PC-9 (cell line): ENCODE data around the gene MGAT1. TPM values are rescaled to one million over a fixed set of nuclear protein-coding genes. Genes with fewer than 3 reads are reported as not detected.
"Not testable (repeated sequence)": the region's sequence is repeated elsewhere in the genome, so short reads cannot be mapped to it uniquely, and the experiment has no call there.

Experiments used
- BruUV-seq: library from RNA; stranded (reverse); fragments of 400-500 nt; replicated peaks from 2 replicates; lab custom pipeline; 2021; lab: Mats Ljungman, UMichigan
- CTCF ChIA-PET: fragments of 300-600 bp; sonication (Branson Sonifier 250); formaldehyde crosslinking; loops from one replicate; lab custom pipeline; 2022; ENCODE audit warnings: antibody characterized with exemption; lab: Charles Lee
- POLR2A ChIA-PET: fragments of 300-600 bp; sonication (Branson Sonifier 250); formaldehyde crosslinking; loops from one replicate; lab custom pipeline; 2022; ENCODE audit warnings: antibody characterized with exemption; ENCODE audit not compliant: unreplicated experiment; lab: Charles Lee
- DNase-seq, 2 experiments: peaks; one replicate each; pipeline versions ENCODE4 v3.0.0 to v3.0.0-alpha.2; 2015 to 2022; ENCODE audit warnings: mixed read lengths in 1 of 2
- H2AFZ ChIP-seq: fragments of 200-600 bp; sonication (generic); 2 replicates; pipeline ENCODE4 v1.8.1; 2017; ENCODE audit warnings: antibody characterized with exemption
- H3F3A ChIP-seq: fragments of 200-600 bp; sonication (generic); 2 replicates; pipeline ENCODE4 v1.8.1; 2017; ENCODE audit warnings: antibody characterized with exemption, mild to moderate bottlenecking, low read depth; ENCODE audit not compliant: insufficient read depth
- H3K27ac ChIP-seq: fragments of 200-600 bp; sonication (generic); 2 replicates; pipeline ENCODE4 v1.6.1; 2016; ENCODE audit warnings: mixed run types
- H3K27me3 ChIP-seq: fragments of 200-600 bp; sonication (generic); 2 replicates; pipeline ENCODE4 v1.6.1; 2016; ENCODE audit warnings: low read depth, mixed run types; ENCODE audit not compliant: insufficient read depth
- H3K36me3 ChIP-seq: fragments of 200-600 bp; sonication (generic); 2 replicates; pipeline ENCODE4 v1.6.1; 2016; ENCODE audit warnings: low read depth, mixed run types
- H3K4me1 ChIP-seq: fragments of 200-600 bp; sonication (generic); replicated peaks from 2 replicates; pipeline ENCODE4 v1.6.1; 2016; ENCODE audit warnings: mixed run types; ENCODE audit not compliant: insufficient read depth
- H3K4me2 ChIP-seq: fragments of 200-600 bp; sonication (generic); 2 replicates; pipeline ENCODE4 v1.6.1; 2017; ENCODE audit warnings: mixed run types
- H3K4me3 ChIP-seq: fragments of 200-600 bp; sonication (generic); 2 replicates; pipeline ENCODE4 v1.6.1; 2016; ENCODE audit warnings: mixed run types
- H3K79me2 ChIP-seq: fragments of 200-600 bp; sonication (generic); 2 replicates; pipeline ENCODE4 v1.6.1; 2017; ENCODE audit warnings: low read depth, mixed run types
- H3K9me2 ChIP-seq: fragments of 200-600 bp; sonication (generic); 2 replicates; pipeline ENCODE4 v1.8.1; 2017; ENCODE audit warnings: mild to moderate bottlenecking; ENCODE audit not compliant: insufficient read depth
- H3K9me3 ChIP-seq: fragments of 200-600 bp; sonication (generic); 2 replicates; pipeline ENCODE4 v1.8.1; 2016; ENCODE audit warnings: low read depth; ENCODE audit not compliant: insufficient read depth
- H4K20me1 ChIP-seq: fragments of 200-600 bp; sonication (generic); 2 replicates; pipeline ENCODE4 v1.8.1; 2017; ENCODE audit not compliant: insufficient read depth
- EZH2 ChIP-seq: fragments of 200-600 bp; sonication (generic); IDR thresholded peaks from 2 replicates; pipeline ENCODE4 v1.8.0; 2017; ENCODE audit warnings: antibody characterized with exemption, low read depth
- intact Hi-C: fragments of 100-400 bp; cut with micrococcal nuclease; formaldehyde crosslinking; loops from one replicate; pipeline ENCODE4 v1.10.0; 2022; ENCODE audit not compliant: unreplicated experiment
- total RNA-seq: library from RNA; stranded (reverse); gene quantifications from 2 replicates; pipeline ENCODE4 v1.2.3, GENCODE V29; 2021
- TF ChIP-seq, protein P1 (sequence below): fragments of 200-600 bp; sonication (generic); conservative IDR thresholded peaks from 2 replicates; pipeline ENCODE4 v1.6.1; 2017; ENCODE audit warnings: mixed run types, antibody characterized with exemption, mild to moderate bottlenecking, moderate library complexity

MGAT1 gene
- total RNA-seq, 1 experiment from 2014 or later = 103 TPM

DNA sequence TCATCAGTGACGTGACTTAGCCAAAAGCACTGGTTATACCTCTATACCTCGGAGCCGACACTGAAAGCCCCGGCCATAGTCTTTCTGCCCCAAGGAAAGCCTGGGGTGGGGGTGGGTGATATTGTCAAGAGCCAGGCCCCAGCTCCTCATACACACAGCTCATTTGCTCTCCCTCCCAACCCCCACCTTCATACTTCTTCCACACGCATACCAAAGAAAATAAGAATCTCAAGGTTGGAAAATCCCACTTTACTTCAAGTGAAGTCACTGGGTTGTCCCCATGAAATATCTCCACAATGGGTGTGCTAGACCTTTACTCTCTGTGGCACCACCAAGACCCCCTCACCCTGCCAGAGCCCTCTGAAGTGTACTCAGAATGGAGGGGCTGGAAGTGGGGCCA, 27.1 kb upstream of the MGAT1 start:
- intact Hi-C loops = loop anchor here (2.0 kb wide), 2 partner anchors 19 to 45 kb away; no protein-coding TSS in a partner anchor
- Histone ChIP-seq H3F3A (peaks cover 20% of the 10 kb centered on the region; the same call in 1 of the 2 replicates), H3K27me3 (no peaks in the 10 kb centered on the region), H3K36me3 (peaks cover 7% of the 10 kb centered on the region; the same call in 1 of the 2 replicates), H3K4me1 (peaks cover 28% of the 10 kb centered on the region), H3K9me3 (peaks cover 10% of the 10 kb centered on the region), H3K79me2 (peaks cover 11% of the 10 kb centered on the region), H4K20me1 (no peaks in the 10 kb centered on the region), H3K4me2 (peak overlapping the region; percentile 90; the same call in 1 of the 2 replicates), H3K4me3 (peak overlapping the region; percentile 72; the same call in 1 of the 2 replicates), H2AFZ (no peak overlapping the region), H3K9me2 (no peaks in the 10 kb centered on the region), H3K27ac (no peak overlapping the region)
- POLR2A ChIA-PET = interaction anchor here (0.6 kb wide), 1 partner anchor 48 kb away, joined by 3 read pairs; no protein-coding TSS in a partner anchor
- no peak for TF ChIP-seq EZH2
- TF ChIP-seq, protein P1, sequence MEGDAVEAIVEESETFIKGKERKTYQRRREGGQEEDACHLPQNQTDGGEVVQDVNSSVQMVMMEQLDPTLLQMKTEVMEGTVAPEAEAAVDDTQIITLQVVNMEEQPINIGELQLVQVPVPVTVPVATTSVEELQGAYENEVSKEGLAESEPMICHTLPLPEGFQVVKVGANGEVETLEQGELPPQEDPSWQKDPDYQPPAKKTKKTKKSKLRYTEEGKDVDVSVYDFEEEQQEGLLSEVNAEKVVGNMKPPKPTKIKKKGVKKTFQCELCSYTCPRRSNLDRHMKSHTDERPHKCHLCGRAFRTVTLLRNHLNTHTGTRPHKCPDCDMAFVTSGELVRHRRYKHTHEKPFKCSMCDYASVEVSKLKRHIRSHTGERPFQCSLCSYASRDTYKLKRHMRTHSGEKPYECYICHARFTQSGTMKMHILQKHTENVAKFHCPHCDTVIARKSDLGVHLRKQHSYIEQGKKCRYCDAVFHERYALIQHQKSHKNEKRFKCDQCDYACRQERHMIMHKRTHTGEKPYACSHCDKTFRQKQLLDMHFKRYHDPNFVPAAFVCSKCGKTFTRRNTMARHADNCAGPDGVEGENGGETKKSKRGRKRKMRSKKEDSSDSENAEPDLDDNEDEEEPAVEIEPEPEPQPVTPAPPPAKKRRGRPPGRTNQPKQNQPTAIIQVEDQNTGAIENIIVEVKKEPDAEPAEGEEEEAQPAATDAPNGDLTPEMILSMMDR = no peak
- no TSS peak for BruUV-seq
- DNase-seq = no peak
- CTCF ChIA-PET = no interaction called here

GRCh38 chr5:180828756-180829531, 26.3 kb upstream of the MGAT1 start:
- Histone ChIP-seq H3K4me1 (peaks cover 28% of the 10 kb centered on the region), H3F3A (peaks cover 20% of the 10 kb centered on the region; the same call in 1 of the 2 replicates), H3K9me3 (peaks cover 10% of the 10 kb centered on the region), H3K79me2 (peaks cover 11% of the 10 kb centered on the region)
- CTCF ChIA-PET, H3K4me3 ChIP-seq, H2AFZ ChIP-seq, H3K36me3 ChIP-seq, H4K20me1 ChIP-seq, intact Hi-C loops, BruUV-seq, POLR2A ChIA-PET, DNase-seq, H3K9me2 ChIP-seq, H3K27ac ChIP-seq, H3K4me2 ChIP-seq, H3K27me3 ChIP-seq: not testable (repeated sequence)

GRCh38 chr5:180827374-180827773, 24.8 kb upstream of the MGAT1 start:
- H3K27ac ChIP-seq, H3K4me2 ChIP-seq, CTCF ChIA-PET, H3K9me2 ChIP-seq, H3K27me3 ChIP-seq, H3K4me3 ChIP-seq, DNase-seq, intact Hi-C loops, BruUV-seq, H3K36me3 ChIP-seq, H2AFZ ChIP-seq, H4K20me1 ChIP-seq: not testable (repeated sequence)
- Histone ChIP-seq H3K79me2 (peaks cover 11% of the 10 kb centered on the region), H3K9me3 (peaks cover 10% of the 10 kb centered on the region), H3K4me1 (peaks cover 28% of the 10 kb centered on the region), H3F3A (peaks cover 20% of the 10 kb centered on the region; the same call in 1 of the 2 replicates)
- POLR2A ChIA-PET = interaction anchor here (0.7 kb wide), 1 partner anchor 33 kb away, joined by 3 read pairs; no protein-coding TSS in a partner anchor
